Stimulated activated CD4-positive, alpha-beta T cell treated with anti-CD3 and anti-CD28 coated beads, Interleukin-2, amount 100 ng/mL, for 48 hours (primary cell): ENCODE data around the gene CATSPERE.
A peak's percentile ranks its signal among the peaks of the same experiment; 100 is the strongest.
"Not testable (repeated sequence)": the region's sequence is repeated elsewhere in the genome, so short reads cannot be mapped to it uniquely, and the experiment has no call there.

ENCODE experiments used
- DNase-seq, 2 donors: peaks; one replicate each; pipeline ENCODE4 v3.0.0-alpha.2; 2020

CATSPERE gene

DNA sequence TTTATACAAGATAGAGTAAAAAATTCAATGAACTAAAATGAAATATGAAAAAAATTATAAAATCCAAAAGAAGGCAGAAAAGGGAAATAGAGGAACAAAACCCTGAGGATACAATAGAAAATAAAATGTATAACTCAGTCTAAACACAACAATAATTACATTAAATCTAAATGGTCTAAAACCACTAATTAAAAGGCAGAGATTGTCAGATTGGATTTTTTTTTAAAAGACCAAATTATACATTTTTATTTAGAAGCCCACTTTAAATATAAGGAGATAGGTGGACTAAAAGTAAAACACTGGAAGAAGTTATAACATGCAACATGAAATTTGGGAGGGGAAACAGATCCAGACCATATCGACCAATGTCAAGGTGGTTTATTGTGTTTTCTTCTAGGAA lies 95.2 kb downstream of the CATSPERE start:
- DNase-seq: no peak

DNA sequence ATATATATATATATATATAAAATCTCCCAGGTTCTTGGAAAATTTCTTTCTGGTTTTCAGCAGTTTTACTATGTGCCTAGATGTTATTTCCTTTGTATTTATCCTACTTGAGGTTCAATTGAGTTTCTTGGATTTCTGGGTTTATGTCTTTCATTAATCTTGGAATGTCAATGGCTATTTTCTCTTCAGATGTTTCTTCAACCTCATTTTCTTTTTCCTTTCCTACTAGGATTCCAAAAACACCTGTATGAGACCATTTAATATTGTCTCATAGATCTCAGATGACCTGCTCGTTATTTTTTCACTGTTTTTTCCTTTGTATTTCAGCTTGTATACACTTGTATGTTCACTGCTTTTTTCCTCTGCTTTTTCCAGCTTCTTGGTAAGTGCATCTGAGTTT lies 96.5 kb downstream of the CATSPERE start:
- DNase-seq: no peak

DNA sequence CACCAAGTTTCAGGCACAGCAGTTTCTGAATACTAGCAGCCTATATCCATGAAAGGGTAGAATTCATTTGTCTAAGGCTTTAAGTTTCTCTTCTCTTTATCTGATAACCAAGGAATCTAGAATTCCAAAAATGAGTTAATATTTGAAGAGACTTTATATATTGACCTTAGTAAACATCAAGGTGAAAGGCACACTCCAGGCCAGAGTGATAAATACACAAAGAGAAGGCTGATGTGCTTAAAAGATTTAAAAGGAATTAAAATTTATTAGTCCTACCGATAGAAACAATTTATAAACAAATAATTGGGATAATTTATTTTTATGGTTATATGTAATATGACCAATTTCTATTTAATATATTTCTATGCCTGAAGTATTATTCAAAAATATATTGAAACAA lies 98.5 kb downstream of the CATSPERE start:
- no peak for DNase-seq

DNA sequence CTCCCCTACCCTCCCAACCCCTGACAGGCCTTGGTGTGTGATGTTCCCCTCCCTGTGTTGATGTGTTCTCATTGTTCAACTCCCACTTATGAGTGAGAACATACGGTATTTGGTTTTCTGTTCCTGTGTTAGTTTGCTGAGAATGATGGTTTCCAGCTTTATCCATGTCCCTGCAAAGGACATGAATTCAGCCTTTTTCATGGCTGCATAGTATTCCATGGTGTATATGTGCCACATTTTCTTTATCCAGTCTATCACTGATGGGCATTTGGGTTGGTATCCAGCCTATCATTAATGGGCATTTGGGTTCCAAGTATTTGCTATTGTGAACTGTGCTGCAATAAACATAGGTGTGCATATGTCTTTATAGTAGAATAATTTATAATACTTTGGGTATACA lies 101.8 kb downstream of the CATSPERE start:
- DNase-seq: not testable (repeated sequence)

DNA sequence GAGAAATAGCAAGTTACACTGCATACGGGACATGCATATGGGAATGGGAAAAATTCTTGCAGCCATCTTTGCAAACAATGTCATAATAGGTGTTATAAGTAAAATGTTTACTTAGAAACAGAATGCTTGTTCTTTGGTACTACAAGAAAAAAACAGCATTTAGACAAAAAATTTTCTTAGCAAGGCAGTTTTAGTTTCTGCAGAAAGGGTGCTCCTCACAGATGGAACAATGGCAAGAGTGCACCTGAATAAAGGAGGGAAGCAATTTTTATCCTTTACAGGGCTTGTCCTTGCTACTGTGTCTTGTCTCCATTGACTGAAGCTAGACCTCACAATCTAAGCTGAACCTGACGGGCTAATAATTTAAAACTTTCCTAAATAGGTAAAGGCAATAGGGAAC lies 112.7 kb downstream of the CATSPERE start:
- no peak for DNase-seq

DNA sequence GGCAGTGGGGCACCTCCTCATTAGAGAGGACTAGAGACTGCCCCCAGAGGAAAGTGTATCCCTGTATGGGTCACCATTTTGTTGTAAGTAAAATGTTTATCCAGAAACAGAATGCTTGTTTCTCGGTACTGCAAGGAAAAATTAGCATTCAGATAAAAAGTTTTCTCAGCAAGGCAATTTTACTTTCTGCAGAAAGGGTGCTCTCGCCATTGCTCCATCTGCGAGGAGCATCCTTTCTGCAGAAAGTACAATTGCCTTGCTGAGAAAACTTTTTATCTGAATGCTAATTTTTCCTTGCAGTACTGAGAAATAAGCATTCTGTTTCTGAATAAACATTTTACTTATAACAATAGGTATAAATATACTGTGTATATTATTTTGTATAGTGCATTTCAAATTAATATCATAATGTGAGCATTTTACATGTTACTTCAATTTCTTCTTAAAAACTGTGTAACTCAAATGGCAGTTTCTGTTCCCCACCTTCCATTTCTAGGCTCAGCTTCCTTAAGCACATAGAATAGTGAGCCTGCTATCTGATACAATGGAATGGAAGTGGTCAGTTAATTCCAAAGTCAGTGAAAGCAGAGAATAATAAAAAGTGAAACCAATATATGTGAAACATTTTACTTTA lies 115.3 kb downstream of the CATSPERE start:
- no peak for DNase-seq

DNA sequence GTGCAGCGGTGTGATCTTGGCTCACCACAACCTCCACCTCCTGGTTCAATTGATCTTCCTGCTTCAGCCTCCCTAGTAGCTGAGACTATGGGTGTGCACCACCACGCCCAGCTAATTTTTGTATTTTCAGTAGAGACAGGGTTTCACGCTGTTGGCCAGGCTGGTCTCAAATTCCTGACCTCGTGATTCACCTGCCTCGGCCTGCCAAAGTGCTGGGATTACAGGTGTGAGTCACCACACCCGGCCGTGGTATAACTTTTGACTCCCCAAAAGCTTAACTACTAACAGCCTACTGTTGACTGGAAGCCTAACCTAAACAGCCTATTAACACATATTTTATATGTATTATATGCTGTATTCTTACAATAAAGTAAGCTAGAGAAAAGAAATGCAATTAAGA lies 117.1 kb downstream of the CATSPERE start:
- not testable (repeated sequence) for DNase-seq

DNA sequence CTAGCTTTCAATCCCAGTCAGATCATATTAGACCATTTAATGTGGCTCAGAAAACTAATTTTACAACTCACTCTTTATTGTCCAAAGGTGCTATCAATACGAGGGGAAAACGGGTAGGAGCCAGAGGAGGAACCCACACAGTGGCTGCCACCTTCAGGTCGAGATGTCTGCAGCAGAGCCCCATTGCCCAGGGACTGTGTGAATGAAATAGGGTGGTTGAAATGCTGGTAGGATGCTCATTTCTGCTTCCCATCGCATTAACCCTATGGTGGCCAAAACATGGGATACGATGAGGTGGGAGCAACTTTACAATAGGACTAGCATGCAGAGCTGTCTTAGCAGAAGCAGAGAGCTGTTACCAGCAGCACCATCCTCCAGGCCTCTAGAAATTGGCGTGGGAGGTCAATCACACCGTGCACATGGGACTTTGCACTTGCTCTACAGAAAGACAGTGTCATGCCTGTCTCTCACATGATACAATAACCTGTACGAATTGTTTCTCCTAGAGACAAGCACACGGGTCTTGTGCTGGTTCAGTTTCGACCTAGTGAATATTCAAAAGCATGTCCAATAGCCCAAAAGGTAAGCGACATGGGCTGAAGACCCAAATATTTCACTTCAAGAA lies 122.4 kb downstream of the CATSPERE start:
- no peak for DNase-seq

DNA sequence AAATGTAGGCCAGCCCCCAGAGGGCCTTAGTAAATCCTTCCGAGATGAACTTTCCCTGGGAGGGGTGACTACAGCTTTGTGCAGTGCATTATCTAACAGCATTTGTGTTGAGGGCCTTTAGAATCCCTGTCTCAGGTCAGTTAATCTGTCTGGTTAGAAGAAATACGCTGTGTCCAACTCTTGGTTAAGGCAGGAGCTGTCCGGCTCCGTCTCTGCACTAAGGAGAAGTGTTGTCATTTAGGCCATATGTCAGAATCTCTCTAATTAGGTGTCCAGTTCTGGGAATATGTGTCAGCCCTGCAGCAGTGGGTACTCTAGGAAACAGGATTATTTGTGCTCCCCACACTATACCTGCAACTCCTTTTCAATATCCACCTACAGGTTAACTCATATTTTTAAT lies 124.8 kb downstream of the CATSPERE start:
- DNase-seq: no peak

DNA sequence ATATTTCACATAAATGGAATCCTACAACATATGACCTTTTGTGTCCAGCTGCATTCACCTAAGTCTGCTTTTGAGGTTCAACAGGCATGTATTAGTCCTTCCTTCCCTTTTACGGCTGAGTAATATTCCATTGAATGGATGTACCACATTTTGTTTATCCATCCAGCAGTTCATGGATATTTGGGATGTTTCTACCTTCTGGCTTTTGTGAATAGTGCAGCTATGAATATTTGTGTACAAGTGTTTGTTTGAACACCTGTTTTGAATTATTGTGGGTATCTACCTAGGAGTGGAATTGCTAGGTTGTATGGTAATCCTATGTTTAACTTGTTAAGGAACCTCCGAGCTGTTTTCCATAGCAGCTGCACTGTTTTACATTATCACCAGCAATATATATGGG lies 129.6 kb downstream of the CATSPERE start:
- no peak for DNase-seq

DNA sequence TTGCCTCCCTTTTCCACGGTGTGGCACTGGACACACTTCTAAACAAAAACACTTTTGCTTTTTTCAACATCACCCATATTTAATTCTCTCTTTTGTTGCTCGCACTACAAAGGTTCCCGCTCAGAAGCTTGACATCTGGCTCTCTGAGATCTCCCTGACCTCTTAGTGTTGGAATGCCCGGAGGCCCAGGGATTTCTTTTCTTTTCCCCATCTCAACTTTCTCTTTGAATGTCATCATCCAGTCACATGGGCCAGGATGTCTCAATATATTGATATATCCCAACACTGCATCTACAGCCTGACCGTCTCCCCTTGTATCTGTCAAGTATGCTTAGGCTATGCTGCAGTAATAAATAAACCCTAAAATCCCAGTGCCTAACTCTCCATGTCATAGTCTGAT lies 137.5 kb downstream of the CATSPERE start:
- no peak for DNase-seq

DNA sequence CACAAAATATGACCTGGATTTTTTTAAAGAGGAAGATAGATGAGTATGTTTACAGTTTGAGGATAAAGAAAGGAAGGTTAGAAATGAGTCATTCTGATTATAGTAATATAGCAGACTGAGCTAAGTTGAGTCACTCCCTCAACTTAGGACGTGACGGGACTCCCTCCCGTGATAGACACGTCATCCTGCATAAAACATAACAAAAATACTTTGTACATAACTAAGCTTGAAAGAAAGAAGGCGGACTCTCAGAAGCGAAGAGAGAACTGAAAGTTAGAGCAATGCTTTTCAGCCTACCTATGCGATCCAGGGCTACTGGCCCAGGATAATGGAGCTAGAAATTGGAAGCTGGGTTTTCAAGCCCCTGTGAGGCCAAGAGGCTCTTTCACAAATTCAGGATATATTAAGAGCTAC lies 138.9 kb downstream of the CATSPERE start:
- peak; percentile 14 to 27 for DNase-seq

DNA sequence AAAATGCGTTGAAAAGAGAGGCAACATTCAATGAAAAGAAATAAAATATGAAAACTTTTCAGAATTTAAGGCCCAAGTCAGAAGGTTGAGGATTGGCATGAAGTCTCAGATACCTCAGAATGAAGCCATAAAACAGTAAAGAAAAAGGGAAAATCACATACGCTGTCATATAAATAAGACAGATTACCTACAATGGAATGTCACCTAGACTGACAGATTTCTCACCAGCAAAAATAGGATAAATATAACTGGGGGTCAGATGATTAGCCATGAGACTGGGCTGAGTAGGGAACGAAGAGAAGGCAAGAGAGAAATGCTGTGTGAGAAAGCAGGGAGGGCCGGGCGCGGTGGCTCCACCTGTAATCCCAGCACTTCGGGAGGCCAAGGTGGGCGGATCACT lies 140.3 kb downstream of the CATSPERE start:
- DNase-seq: no peak

DNA sequence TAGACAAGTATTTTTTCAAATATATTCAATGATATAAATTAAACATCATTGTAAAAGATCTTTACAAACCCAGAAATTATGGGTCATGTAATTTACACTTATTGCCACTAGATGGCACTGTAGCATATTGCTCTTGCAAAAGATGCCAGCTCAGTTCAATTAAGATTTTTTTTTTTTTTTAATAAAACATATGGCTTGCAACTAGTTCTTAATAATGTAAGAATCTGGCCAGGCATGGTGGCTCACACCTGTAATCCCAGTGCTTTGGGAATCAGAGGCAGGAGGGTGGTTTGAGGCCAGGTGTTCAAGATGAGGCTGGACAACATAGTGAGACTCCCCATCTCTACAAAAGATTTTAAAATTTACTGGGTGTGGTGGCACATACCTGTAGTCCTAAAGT lies 142.4 kb downstream of the CATSPERE start:
- no peak for DNase-seq

DNA sequence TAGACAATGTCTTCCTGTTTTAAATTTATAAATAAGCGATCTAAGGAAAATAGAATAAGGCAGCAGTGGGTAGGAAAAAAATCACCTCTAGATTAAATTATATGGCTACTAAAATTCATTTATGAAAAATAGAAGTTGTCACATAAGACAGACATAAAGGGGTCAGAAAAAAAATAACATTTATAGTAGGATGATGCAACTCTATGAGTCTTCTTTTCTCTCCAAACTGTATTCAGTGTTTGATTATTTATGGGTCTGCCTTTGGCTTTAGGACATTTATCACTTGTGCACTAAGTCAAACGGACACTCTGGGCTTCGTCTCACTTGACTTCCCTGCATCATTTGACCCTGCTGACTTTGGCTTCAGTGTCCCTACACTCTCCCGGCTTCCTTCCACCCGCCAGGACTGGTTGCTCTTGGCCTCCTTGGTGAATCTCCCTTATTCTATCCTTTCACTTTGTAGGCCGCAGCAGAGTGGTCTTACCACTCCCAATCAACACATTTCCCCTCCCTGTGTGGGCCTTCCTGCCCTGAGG lies 144.8 kb downstream of the CATSPERE start:
- no peak for DNase-seq

DNA sequence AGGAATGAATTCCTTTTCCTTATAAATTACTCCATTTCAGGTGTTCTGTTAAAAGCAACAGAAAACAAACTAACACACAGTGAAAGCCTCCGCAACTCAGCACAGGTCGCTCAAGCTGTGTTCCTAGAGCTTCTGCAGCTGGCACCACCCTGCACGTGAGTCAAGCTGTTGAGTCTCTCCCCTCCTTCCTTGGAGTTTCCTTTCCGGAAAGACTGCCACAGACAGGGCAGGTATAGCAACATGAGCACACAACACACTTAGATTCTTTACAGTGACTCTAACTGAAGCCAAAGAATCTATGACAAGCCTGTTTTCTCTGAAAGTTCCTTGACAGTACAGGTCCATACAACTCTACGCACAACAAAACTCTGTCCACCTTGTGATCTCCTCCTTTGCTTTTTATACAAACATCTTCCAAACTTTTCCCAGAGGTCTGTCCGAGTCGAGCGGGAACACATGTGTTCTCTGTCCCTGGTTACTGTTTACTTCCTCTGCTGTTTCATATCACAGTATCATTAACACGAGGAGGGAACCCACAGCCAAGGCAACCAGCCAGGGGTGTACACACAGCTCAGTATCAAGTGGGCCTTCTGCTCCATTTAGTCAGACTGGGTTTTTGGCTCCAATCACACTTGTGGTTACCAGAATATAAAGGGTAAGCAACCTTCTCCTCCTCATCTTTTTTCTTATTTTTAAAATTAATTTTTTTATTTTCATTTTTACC lies 153.2 kb downstream of the CATSPERE start:
- no peak for DNase-seq

DNA sequence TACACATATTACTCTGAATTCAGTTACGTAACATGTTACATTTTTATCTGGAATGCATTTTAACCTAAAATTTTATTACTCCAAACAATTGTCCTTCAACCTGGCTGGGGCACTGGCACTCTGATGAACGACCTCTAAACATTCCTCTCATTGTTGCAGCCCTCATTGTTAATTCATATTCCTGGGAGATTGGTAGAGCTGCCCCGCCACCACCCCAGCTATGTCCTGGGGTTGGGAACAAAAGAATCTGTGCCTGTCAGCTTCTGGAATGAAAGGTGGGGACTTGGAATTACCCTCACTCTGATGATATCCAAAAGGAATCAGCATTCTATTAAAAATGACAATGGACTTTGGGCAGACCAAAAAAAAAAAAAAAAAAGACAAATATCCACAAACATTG lies 153.8 kb downstream of the CATSPERE start:
- no peak for DNase-seq

DNA sequence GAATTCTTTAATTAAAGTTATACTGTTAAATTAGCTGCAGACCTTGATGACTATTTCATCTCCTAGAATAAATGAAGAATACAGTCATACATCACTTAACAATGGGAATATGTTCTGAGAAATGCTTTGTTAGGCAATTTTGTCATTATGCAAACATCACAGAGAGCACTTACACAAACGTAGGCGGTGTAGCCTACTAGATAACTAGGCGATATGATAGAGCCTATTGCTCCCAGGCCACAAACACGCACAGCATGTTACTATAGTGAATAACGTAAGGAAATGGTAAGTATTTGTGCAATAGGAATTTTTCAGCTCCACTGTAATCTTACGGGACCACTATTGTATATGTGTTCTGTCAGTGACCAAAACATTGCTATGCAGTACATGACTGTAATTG lies 154.2 kb downstream of the CATSPERE start:
- DNase-seq: no peak

DNA sequence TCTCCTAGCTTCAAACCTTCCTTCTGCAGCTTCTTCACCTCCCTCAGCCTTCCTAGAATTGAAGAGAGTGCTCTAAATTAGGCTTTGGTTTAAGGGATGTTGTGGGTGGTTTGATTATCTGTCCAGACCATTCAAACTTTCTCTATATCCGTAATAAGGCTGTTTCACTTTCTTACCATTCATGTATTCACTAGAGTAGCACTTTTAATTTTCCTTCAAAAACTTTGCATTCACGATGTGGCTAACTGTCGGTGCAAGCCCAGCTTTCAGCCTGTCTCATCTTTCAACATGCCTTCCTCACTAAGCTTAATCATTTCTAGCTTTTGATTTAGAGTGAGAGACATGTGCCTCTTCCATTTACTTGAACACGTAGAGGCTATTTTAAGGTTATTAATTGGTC lies 165.6 kb downstream of the CATSPERE start:
- no peak for DNase-seq

DNA sequence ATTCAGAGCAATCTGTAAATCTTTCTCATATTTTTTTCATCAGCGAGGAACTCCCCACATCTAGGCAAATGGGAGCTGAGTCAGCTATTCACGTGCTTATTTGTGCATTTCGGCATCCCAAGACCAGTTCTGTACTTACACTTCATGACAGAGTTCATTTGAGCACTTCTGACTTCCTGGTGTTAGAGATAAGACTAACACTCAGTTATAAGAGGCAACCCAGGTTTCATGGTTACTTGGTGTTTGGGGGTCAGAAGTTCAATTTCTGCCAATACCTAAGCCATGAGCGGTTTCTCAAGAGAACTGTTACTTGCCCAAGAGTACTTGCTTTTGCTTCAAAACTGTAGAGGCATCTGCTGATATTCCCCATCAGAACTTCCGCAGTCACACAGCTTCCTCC lies 167.7 kb downstream of the CATSPERE start:
- DNase-seq: no peak

DNA sequence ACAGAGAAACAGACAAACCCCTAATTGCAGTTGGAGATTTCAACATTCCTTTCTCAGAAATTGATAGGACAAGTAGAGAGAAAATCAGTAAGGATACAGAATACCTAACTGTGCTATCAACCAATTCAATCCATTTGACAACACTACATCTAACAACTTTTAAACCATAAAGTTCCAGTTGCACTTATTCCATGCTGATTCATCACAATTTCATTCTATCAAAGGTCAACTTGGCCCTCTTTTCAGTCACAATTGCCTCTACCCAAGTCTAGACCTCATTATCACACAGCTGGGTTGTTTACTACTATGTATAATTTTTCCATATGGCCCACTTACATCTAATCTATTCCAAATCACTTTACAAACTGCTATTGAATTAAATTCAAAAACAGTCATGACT lies 172.1 kb downstream of the CATSPERE start:
- no peak for DNase-seq

DNA sequence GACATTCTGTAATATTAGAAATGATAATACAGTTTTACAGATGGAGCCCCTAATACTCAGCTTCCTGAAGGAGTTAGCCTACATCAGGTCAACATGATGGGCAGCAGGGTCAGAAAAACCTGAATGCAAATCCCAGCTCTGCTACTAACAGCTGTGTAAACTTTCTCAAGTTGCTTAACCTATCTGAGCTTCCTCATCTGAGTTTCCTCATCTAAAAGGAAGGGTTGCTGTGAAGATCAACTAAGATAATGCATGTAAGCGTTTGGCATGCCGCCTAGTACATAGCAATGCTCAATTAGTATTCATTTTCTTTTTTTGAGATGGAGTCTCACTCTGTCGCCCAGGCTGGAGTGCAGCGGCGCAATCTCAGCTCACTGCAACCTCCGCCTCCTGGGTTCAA lies 173.5 kb downstream of the CATSPERE start:
- DNase-seq: no peak

DNA sequence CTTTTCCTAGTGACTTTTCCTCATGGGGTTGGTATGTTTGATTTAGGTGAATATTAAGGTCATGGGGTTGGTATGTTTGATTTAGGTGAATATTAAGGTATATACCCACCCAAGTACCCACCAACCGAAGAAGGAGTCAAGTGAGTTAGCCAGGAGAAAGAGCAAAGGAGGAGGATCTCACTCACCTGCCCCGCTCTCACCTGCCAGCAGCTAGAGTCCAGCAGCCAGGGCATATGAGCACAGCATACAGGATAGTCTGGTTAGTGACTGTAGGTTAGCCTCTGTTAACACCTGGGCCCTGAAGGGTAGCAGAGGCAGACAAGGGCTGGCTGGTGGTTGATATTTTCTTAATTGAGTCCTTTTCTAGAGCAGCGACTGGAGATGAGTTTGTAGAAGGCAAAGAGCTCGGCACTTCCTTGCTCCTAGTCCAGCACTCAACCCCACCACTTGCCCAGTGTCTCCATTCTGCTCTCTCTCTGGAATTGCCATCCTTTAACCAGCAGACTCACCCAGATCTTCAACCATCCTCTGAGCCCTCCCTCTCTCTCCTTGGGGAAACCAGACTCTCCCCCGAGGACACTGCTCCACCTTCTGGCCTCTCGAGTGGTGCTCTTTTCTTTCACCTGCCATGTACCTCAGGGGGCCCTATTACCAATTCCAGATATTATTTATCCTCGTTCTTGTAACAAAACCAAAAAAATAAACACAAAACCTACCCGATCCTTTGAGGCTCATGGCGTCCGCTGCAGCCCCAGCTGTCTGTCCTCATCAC lies 175.6 kb downstream of the CATSPERE start:
- no peak for DNase-seq
